Breast epithelium (tissue), 3 donors: ENCODE measurements around the gene DPF1.

Experiments
- POLR2A ChIP-seq: fragments of 450-650 bp; IDR thresholded peaks from one replicate; pipeline ENCODE4 v1.6.1; 2016; ENCODE audit warnings: antibody characterized with exemption, mild to moderate bottlenecking, moderate library complexity
- POLR2AphosphoS5 ChIP-seq, 3 donors: sonication (generic); formaldehyde crosslinking; IDR thresholded peaks; one replicate each; pipeline ENCODE4 v1.6.1; 2017; ENCODE audit warnings: antibody characterized with exemption in 3 of 3
- TF ChIP-seq, protein P1 (sequence below), 3 donors: fragments of 450-650 bp; IDR thresholded peaks; one replicate each; pipeline ENCODE4 v1.5.1; 2016 to 2017; ENCODE audit warnings: antibody characterized with exemption in 3 of 3, mild to moderate bottlenecking in 3 of 3, moderate library complexity in 3 of 3

DNA sequence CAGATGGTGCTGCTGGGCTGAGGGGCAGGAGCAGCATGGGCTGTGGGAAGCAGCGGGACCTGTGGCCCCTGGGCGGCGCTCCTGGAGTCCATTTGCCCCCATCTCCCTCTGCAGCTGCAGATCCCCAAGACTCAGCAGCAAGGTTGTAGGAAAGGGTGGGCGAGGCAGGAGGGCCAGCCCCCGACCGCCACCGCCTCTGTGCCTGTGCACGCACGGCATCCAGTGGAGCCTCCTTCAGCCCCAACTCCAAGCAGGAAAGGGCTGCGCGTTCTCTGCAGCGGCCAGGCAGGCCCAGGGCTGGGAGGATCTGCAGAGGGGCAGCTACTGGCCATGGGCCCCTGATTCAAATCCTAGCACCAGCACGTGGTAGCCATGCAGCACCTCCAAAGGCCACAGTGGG lies 20.8 kb downstream of the DPF1 start:
- TF ChIP-seq, protein P1, sequence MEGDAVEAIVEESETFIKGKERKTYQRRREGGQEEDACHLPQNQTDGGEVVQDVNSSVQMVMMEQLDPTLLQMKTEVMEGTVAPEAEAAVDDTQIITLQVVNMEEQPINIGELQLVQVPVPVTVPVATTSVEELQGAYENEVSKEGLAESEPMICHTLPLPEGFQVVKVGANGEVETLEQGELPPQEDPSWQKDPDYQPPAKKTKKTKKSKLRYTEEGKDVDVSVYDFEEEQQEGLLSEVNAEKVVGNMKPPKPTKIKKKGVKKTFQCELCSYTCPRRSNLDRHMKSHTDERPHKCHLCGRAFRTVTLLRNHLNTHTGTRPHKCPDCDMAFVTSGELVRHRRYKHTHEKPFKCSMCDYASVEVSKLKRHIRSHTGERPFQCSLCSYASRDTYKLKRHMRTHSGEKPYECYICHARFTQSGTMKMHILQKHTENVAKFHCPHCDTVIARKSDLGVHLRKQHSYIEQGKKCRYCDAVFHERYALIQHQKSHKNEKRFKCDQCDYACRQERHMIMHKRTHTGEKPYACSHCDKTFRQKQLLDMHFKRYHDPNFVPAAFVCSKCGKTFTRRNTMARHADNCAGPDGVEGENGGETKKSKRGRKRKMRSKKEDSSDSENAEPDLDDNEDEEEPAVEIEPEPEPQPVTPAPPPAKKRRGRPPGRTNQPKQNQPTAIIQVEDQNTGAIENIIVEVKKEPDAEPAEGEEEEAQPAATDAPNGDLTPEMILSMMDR (IDR thresholded peaks at IDR 0.05) = no peak
- no peak for TF ChIP-seq POLR2A
- no peak for TF ChIP-seq POLR2AphosphoS5 (IDR thresholded peaks at IDR 0.05)
